SK-N-SH treated with all-trans-retinoic acid at 6 μM for 48 hours (cell line): ENCODE data around the gene MAPK10.
A peak's percentile ranks its signal among the peaks of the same experiment; 100 is the strongest.

Experiments used
- ATAC-seq: fragments of 200-7000 bp; cut with Tn5 transposase; 3 replicates; pipeline ENCODE4 v1.9.1; 2020; ENCODE audit warnings: mild to moderate bottlenecking, moderate library complexity
- ARNTL ChIP-seq: fragments of 450-650 bp; formaldehyde crosslinking; IDR thresholded peaks from 2 replicates; pipeline ENCODE4 v1.5.0; 2020; ENCODE audit warnings: low read depth, mild to moderate bottlenecking, moderate library complexity, borderline replicate concordance
- BACH2 ChIP-seq: fragments of 250-450 bp; sonication (Bioruptor Pico); IDR thresholded peaks from 2 replicates; pipeline ENCODE4 v1.9.0; 2021; ENCODE audit warnings: mild to moderate bottlenecking, borderline replicate concordance
- CREB5 ChIP-seq: fragments of 250-450 bp; sonication (Bioruptor Pico); IDR thresholded peaks from 2 replicates; pipeline ENCODE4 v1.5.1; 2020; ENCODE audit warnings: low read depth, mild to moderate bottlenecking, moderate library complexity
- CSDC2 ChIP-seq: fragments of 250-450 bp; sonication (Bioruptor Pico); IDR thresholded peaks from 2 replicates; pipeline ENCODE4 v1.5.0; 2020; ENCODE audit warnings: mild to moderate bottlenecking, moderate library complexity
- CSRNP3 ChIP-seq: fragments of 250-450 bp; sonication (Bioruptor Pico); IDR thresholded peaks from 2 replicates; pipeline ENCODE4 v1.5.1; 2021; ENCODE audit warnings: mild to moderate bottlenecking, moderate library complexity
- ESRRG ChIP-seq: fragments of 250-450 bp; sonication (Bioruptor Pico); IDR thresholded peaks from 2 replicates; pipeline ENCODE4 v1.6.1; 2021; ENCODE audit warnings: mild to moderate bottlenecking
- GLIS3 ChIP-seq: fragments of 250-450 bp; sonication (Bioruptor Pico); IDR thresholded peaks from 2 replicates; pipeline ENCODE4 v1.5.0; 2020; ENCODE audit warnings: mild to moderate bottlenecking, moderate library complexity
- ISL1 ChIP-seq: fragments of 250-450 bp; sonication (Bioruptor Pico); IDR thresholded peaks from 2 replicates; pipeline ENCODE4 v2.1.2; 2022; ENCODE audit warnings: mild to moderate bottlenecking, moderate library complexity
- OSR1 ChIP-seq: fragments of 250-450 bp; sonication (Bioruptor Pico); IDR thresholded peaks from 2 replicates; pipeline ENCODE4 v1.8.0; 2022; ENCODE audit warnings: moderate library complexity, mild to moderate bottlenecking, inconsistent platforms
- POU6F1 ChIP-seq: fragments of 250-450 bp; sonication (Bioruptor Pico); IDR thresholded peaks from 2 replicates; pipeline ENCODE4 v1.8.0; 2021; ENCODE audit warnings: low read depth, mild to moderate bottlenecking, moderate library complexity, borderline replicate concordance
- PPARA ChIP-seq: fragments of 250-450 bp; sonication (Bioruptor Pico); IDR thresholded peaks from 2 replicates; pipeline ENCODE4 v1.5.0; 2020; ENCODE audit warnings: mild to moderate bottlenecking, borderline replicate concordance
- RARB ChIP-seq: fragments of 250-450 bp; sonication (Bioruptor Pico); IDR thresholded peaks from 2 replicates; pipeline ENCODE4 v1.8.0; 2021; ENCODE audit warnings: mild to moderate bottlenecking, moderate library complexity
- SNAI2 ChIP-seq: fragments of 250-450 bp; sonication (Bioruptor Pico); IDR thresholded peaks from 2 replicates; pipeline ENCODE4 v1.5.0; 2020; ENCODE audit warnings: mild to moderate bottlenecking, moderate library complexity
- TCF4 ChIP-seq: fragments of 250-450 bp; sonication (Bioruptor Pico); IDR thresholded peaks from 2 replicates; pipeline ENCODE4 v1.8.0; 2021; ENCODE audit warnings: mild to moderate bottlenecking, moderate library complexity, borderline replicate concordance
- TOX ChIP-seq: fragments of 250-450 bp; sonication (Bioruptor Pico); IDR thresholded peaks from 2 replicates; pipeline ENCODE4 v1.8.0; 2021; ENCODE audit warnings: mild to moderate bottlenecking, moderate library complexity, borderline replicate concordance
- TSHZ2 ChIP-seq: fragments of 250-450 bp; sonication (Bioruptor Pico); IDR thresholded peaks from 2 replicates; pipeline ENCODE4 v1.5.0; 2020; ENCODE audit warnings: mild to moderate bottlenecking, moderate library complexity
- ZC3H10 ChIP-seq: fragments of 250-450 bp; sonication (Bioruptor Pico); IDR thresholded peaks from 2 replicates; pipeline ENCODE4 v1.5.1; 2021; ENCODE audit warnings: mild to moderate bottlenecking, moderate library complexity
- ZFP3 ChIP-seq: fragments of 250-450 bp; sonication (Bioruptor Pico); IDR thresholded peaks from 2 replicates; pipeline ENCODE4 v1.5.0; 2020; ENCODE audit warnings: mild to moderate bottlenecking, moderate library complexity
- ZFP30 ChIP-seq: fragments of 450-650 bp; formaldehyde crosslinking; IDR thresholded peaks from 2 replicates; pipeline ENCODE4 v1.5.0; 2022; ENCODE audit warnings: mild to moderate bottlenecking, moderate library complexity
- ZNF565 ChIP-seq: fragments of 450-650 bp; formaldehyde crosslinking; conservative IDR thresholded peaks from 2 replicates; pipeline ENCODE4 v1.5.0; 2020; ENCODE audit warnings: low read depth, mild to moderate bottlenecking, moderate library complexity
- ZNF70 ChIP-seq: fragments of 450-650 bp; formaldehyde crosslinking; IDR thresholded peaks from 2 replicates; pipeline ENCODE4 v1.5.0; 2020; ENCODE audit warnings: mild to moderate bottlenecking, moderate library complexity
- ZNF8 ChIP-seq: fragments of 450-650 bp; formaldehyde crosslinking; IDR thresholded peaks from 2 replicates; pipeline ENCODE4 v1.5.0; 2020; ENCODE audit warnings: mild to moderate bottlenecking, moderate library complexity

The MAPK10 gene

GRCh38 chr4:86058621-86059020, 301.2 kb downstream of the MAPK10 start:
- TF ChIP-seq RARB (CRISPR knock-in tag) (no peak), TCF4 (CRISPR knock-in tag) (no peak), PPARA (CRISPR knock-in tag) (no peak), ESRRG (CRISPR knock-in tag) (no peak)

GRCh38 chr4:86055898-86056297, 304.0 kb downstream of the MAPK10 start:
- no peak for TF ChIP-seq ZFP3 (CRISPR knock-in tag)
- TF ChIP-seq ISL1 (CRISPR knock-in tag) = 0 out of 2 replicates have a peak, but pooled peaks have one; percentile 20
- TF ChIP-seq TOX (CRISPR knock-in tag) = no peak
- no peak for TF ChIP-seq ESRRG (CRISPR knock-in tag)
- no peak for TF ChIP-seq TCF4 (CRISPR knock-in tag)
- ATAC-seq = no peak; the same call in 2 of the 3 replicates

More at GRCh38 chr4:86058621-86059020, 301.2 kb downstream of the MAPK10 start:
- no peak for ATAC-seq

- TF ChIP-seq PPARA (CRISPR knock-in tag) = no peak
- TF ChIP-seq ZNF565 = no peak
- TF ChIP-seq BACH2 (CRISPR knock-in tag) = no peak
- no peak for TF ChIP-seq TCF4 (CRISPR knock-in tag)
- no peak for TF ChIP-seq OSR1 (CRISPR knock-in tag)
- no peak for TF ChIP-seq ARNTL
- no peak for TF ChIP-seq ZFP30 (CRISPR knock-in tag)
- no peak for TF ChIP-seq ZFP3 (CRISPR knock-in tag)
- no peak for TF ChIP-seq ZNF8 (CRISPR knock-in tag)
- TF ChIP-seq GLIS3 (CRISPR knock-in tag) = no peak
- no peak for TF ChIP-seq RARB (CRISPR knock-in tag)
- no peak for TF ChIP-seq CREB5 (CRISPR knock-in tag)
- ATAC-seq = no peak; the same call in 2 of the 3 replicates
Observed at GRCh38 chr4:86054286-86055032, 305.4 kb downstream of the MAPK10 start.

- ATAC-seq = no peak
- TF ChIP-seq CSDC2 (CRISPR knock-in tag) (no peak), ZFP3 (CRISPR knock-in tag) (no peak), TSHZ2 (CRISPR knock-in tag) (no peak), PPARA (CRISPR knock-in tag) (no peak), CREB5 (CRISPR knock-in tag) (no peak), TOX (CRISPR knock-in tag) (no peak), ZNF8 (CRISPR knock-in tag) (no peak)
Observed at GRCh38 chr4:86050496-86050895, 309.4 kb downstream of the MAPK10 start.

GRCh38 chr4:86048426-86048825, 311.4 kb downstream of the MAPK10 start:
- peak; percentile 26; the same call in 1 of the 3 replicates for ATAC-seq
- TF ChIP-seq ZNF565 = no peak
- no peak for TF ChIP-seq ARNTL
- no peak for TF ChIP-seq ZFP30 (CRISPR knock-in tag)
- no peak for TF ChIP-seq ZNF8 (CRISPR knock-in tag)
- no peak for TF ChIP-seq ZC3H10 (CRISPR knock-in tag)
- no peak for TF ChIP-seq SNAI2 (CRISPR knock-in tag)
- TF ChIP-seq BACH2 (CRISPR knock-in tag) = no peak
- TF ChIP-seq ZNF70 (CRISPR knock-in tag) = no peak
- TF ChIP-seq GLIS3 (CRISPR knock-in tag) = no peak
- TF ChIP-seq POU6F1 = no peak
- no peak for TF ChIP-seq CSRNP3
- no peak for TF ChIP-seq ZFP3 (CRISPR knock-in tag)
